HepG2 (cell line): ENCODE data around the gene TBC1D24. TPM values are rescaled to one million over a fixed set of nuclear protein-coding genes. Genes with fewer than 3 reads are reported as not detected.

Experiments used
- ATAC-seq: fragments of 200-7000 bp; cut with Tn5 transposase; 3 replicates; pipeline ENCODE4 v1.9.1; 2020; ENCODE audit warnings: mild to moderate bottlenecking, moderate library complexity
- BruUV-seq: library from RNA; stranded (reverse); fragments of 400-500 nt; replicated peaks from 2 replicates; lab custom pipeline; 2021; lab: Mats Ljungman, UMichigan
- CTCF ChIA-PET: fragments of 300-600 bp; formaldehyde crosslinking; extraction: SDS; loops from one replicate; lab custom pipeline; 2021; ENCODE audit warnings: low total read pairs, inconsistent platforms, low intra/inter-chr PET ratio; lab: Yijun Ruan, JAX
- POLR2A ChIA-PET: fragments of 350-600 bp; sonication (Branson Sonifier 250); formaldehyde crosslinking; loops from one replicate; lab custom pipeline; 2020; ENCODE audit warnings: antibody characterized with exemption, inconsistent platforms; lab: Yijun Ruan, JAX
- DNase-seq: peaks from one replicate; pipeline ENCODE4 v3.0.0-alpha.2; 2015; ENCODE audit warnings: low spot score
- FAIRE-seq: peaks from 3 replicates; lab custom pipeline; 2011; peaks lifted over from hg19 to GRCh38; lab: Jason Lieb, UNC
- H2AFZ ChIP-seq: one replicate; pipeline ENCODE4 v1.6.1; 2011; ENCODE audit warnings: low read length, inconsistent platforms
- H3K27ac ChIP-seq: fragments of 300-600 bp; 3 replicates; pipeline ENCODE4 v1.8.0; 2011; ENCODE audit warnings: mixed run types, mild to moderate bottlenecking, mixed read lengths, low read length, inconsistent platforms; ENCODE audit not compliant: insufficient read depth; ENCODE audit errors: extremely low read length
- H3K27me3 ChIP-seq, 2 experiments: fragments of 200-600 bp in 1 of 2; 2 replicates in 1 of 2; 3 replicates in 1 of 2; pipeline versions ENCODE4 v1.6.0 to v1.8.0; 2011; ENCODE audit warnings: low read length in 2 of 2, mild to moderate bottlenecking in 2 of 2, moderate library complexity in 2 of 2, inconsistent platforms in 1 of 2; ENCODE audit not compliant: insufficient read depth in 2 of 2, control insufficient read depth in 1 of 2
- H3K36me3 ChIP-seq, 2 experiments: fragments of 200-600 bp in 1 of 2; replicated peaks in 1 of 2; 2 replicates in 1 of 2; 3 replicates in 1 of 2; pipeline versions ENCODE4 v1.5.1 to v1.8.0; 2011; ENCODE audit warnings: low read length in 2 of 2, inconsistent platforms in 1 of 2; ENCODE audit not compliant: insufficient read depth in 2 of 2, control insufficient read depth in 1 of 2
- H3K4me1 ChIP-seq: 2 replicates; pipeline ENCODE4 v1.5.1; 2012; ENCODE audit warnings: low read length, inconsistent platforms; ENCODE audit not compliant: insufficient read depth
- H3K4me2 ChIP-seq: 2 replicates; pipeline ENCODE4 v1.6.0; 2011; ENCODE audit warnings: low read depth, low read length, inconsistent platforms
- H3K4me3 ChIP-seq, 3 experiments: fragments of 200-600 bp in 1 of 3; sonication (generic), shearing (Covaris generic) in 1 of 3; replicated peaks in 1 of 3; 2 replicates each; pipeline ENCODE4 v1.5.1; 2011 to 2016; ENCODE audit warnings: low read length in 3 of 3, inconsistent platforms in 2 of 3, low read depth in 2 of 3, mild to moderate bottlenecking in 2 of 3, control low read depth in 1 of 3, mixed read lengths in 1 of 3; ENCODE audit not compliant: insufficient read depth in 1 of 3
- H3K79me2 ChIP-seq: one replicate; pipeline ENCODE4 v1.6.1; 2011; ENCODE audit warnings: low read length, inconsistent platforms; ENCODE audit not compliant: insufficient read depth
- H3K9ac ChIP-seq: 2 replicates; pipeline ENCODE4 v1.6.0; 2011; ENCODE audit warnings: mild to moderate bottlenecking, low read depth, low read length, inconsistent platforms; ENCODE audit not compliant: insufficient read depth
- H3K9me3 ChIP-seq: 2 replicates; pipeline ENCODE4 v1.5.1; 2012; ENCODE audit warnings: mild to moderate bottlenecking, low read length
- H4K20me1 ChIP-seq: 2 replicates; pipeline ENCODE4 v1.6.0; 2011; ENCODE audit warnings: inconsistent platforms, mild to moderate bottlenecking, low read length, moderate library complexity; ENCODE audit not compliant: insufficient read depth
- AGO2 ChIP-seq: fragments of 200-400 bp; formaldehyde crosslinking; optimal IDR thresholded peaks from 2 replicates; pipeline ENCODE3; 2017; ENCODE audit warnings: mild to moderate bottlenecking, low read depth, low read length, moderate library complexity
- CEBPZ ChIP-seq: IDR thresholded peaks from 2 replicates; pipeline ENCODE4 v1.6.1; 2012; ENCODE audit warnings: low read length, improper control_type of control experiment
- CREBL2 ChIP-seq: sonication (generic); formaldehyde crosslinking; IDR thresholded peaks from 2 replicates; pipeline ENCODE4 v1.8.1; 2023; ENCODE audit warnings: missing genetic modification reagents, mild to moderate bottlenecking, borderline replicate concordance
- RBM22 ChIP-seq: fragments of 200-400 bp; formaldehyde crosslinking; optimal IDR thresholded peaks from 2 replicates; pipeline ENCODE3; 2017; ENCODE audit warnings: mild to moderate bottlenecking, low read length, moderate library complexity
- REPIN1 ChIP-seq: sonication (generic); formaldehyde crosslinking; IDR thresholded peaks from 2 replicates; pipeline ENCODE4 v1.8.0; 2022; ENCODE audit warnings: missing genetic modification reagents, low read depth, mild to moderate bottlenecking, borderline replicate concordance
- ZNF337 ChIP-seq: sonication (generic); formaldehyde crosslinking; IDR thresholded peaks from 2 replicates; pipeline ENCODE4 v1.5.1; 2020; ENCODE audit warnings: missing genetic modification reagents, low read depth, mild to moderate bottlenecking, borderline replicate concordance
- ZNF451 ChIP-seq: sonication (generic); formaldehyde crosslinking; IDR thresholded peaks from 2 replicates; pipeline ENCODE4 v1.5.0; 2020; ENCODE audit warnings: mild to moderate bottlenecking, missing genetic modification reagents
- WGBS: methylation state at CpG from one replicate; pipeline ENCODE4 v1.1.6; 2017; ENCODE audit warnings: low lambda C conversion rate; 5-methylcytosine and 5-hydroxymethylcytosine counted together
- in situ Hi-C: cut with HindIII; loops from 2 replicates; pipeline ENCODE4 v1.10.0; 2017; ENCODE audit warnings: low pct_unique_long_range_greater_than_20kb; ENCODE audit not compliant: extremely low pct_ligation_motif_present
- intact Hi-C: fragments of 100-400 bp; cut with micrococcal nuclease; formaldehyde crosslinking; loops from one replicate; pipeline ENCODE4 v1.10.0; 2022; ENCODE audit not compliant: unreplicated experiment
- polyA plus RNA-seq, 8 experiments: library from polyadenylated mRNA; depleted of rRNA in 3 of 8; stranded (reverse) in 7 of 8; unstranded in 1 of 8; fragments of >200 nt; fragmentation: Illumina TruSeq in 4 of 8; extraction: Trizol in 4 of 8; gene quantifications; 2 replicates each; pipeline versions ENCODE4 v1.2.1 to v1.2.3, GENCODE V29; 2011 to 2016; ENCODE audit warnings: low read depth in 4 of 8, missing spikeins in 1 of 8, mixed read lengths in 1 of 8; ENCODE audit not compliant: insufficient read depth in 1 of 8
- total RNA-seq, 5 experiments: library from RNA; depleted of rRNA; stranded (reverse); fragments of >200 nt; fragmentation: Illumina TruSeq; extraction: Trizol; gene quantifications; 2 replicates each; pipeline ENCODE4 v1.2.3, GENCODE V29; 2016; ENCODE audit warnings: low read depth in 1 of 5

Gene TBC1D24
- total and polyA plus RNA-seq, 2 of the 13 experiments (the other 11 are each of a cell fraction or from before 2014, with no cell fraction given), result 7.7 to 13.7 TPM

- ChIA-PET CTCF (no interaction called here), POLR2A (no interaction called here)
- no TSS peak for BruUV-seq
- no peaks in the 10 kb centered on the region for H3K9me3 ChIP-seq
- H3K27me3 ChIP-seq, result no peaks in the 10 kb centered on the region
- H3K4me2 ChIP-seq, result no peak overlapping the region
- H3K4me1 ChIP-seq, result peaks cover 24% of the 10 kb centered on the region
- H3K27ac ChIP-seq, result no peak overlapping the region
- peak; percentile 37 for TF ChIP-seq RBM22
- peak; percentile 20 for TF ChIP-seq AGO2
- no peak for TF ChIP-seq CEBPZ
- WGBS, result 98% methylated on average over 8 of the region's 13 CpGs
- no peak overlapping the region for H3K4me3 ChIP-seq
- H4K20me1 ChIP-seq, result no peaks in the 10 kb centered on the region
- H3K9ac ChIP-seq, result no peak overlapping the region
- no peak overlapping the region for H2AFZ ChIP-seq
- DNase-seq (no peak), FAIRE-seq (no peak), ATAC-seq (no peak)
- intact Hi-C loops (no loop called here), in situ Hi-C loops (no loop called here)
- H3K79me2 ChIP-seq, result no peaks in the 10 kb centered on the region
- H3K36me3 ChIP-seq, result peaks cover 26 to 40% of the 10 kb centered on the region in 2 experiments; a peak in 4 of 5 replicates
These were observed 17.7 kb upstream of the TBC1D24 start for GRCh38 chr16:2457267-2457666.

DNA sequence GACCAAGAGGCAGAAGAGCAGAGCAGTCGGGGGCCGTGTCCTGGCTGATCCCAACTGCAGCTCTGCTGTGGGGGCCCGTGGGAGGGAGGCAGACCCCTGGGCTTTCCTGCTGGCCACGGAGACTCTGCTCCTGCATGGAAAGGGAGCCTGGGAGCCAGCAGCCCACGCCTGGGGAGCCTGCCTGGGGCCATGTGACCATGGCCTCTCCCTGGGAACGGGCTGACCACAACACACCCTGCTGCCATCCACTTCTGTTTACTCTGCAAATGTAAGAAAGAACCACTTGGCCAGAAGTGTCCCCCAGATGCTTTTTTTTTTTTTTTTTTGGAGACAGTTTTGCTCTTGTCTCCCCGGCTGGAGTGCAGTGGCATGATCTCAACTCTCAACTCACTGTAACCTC is 17.0 kb upstream of the TBC1D24 start:
- no peak overlapping the region for H3K4me3 ChIP-seq
- FAIRE-seq (no peak), DNase-seq (no peak), ATAC-seq (no peak)
- no TSS peak for BruUV-seq
- H3K79me2 ChIP-seq, result no peaks in the 10 kb centered on the region
- in situ Hi-C loops, result no loop called here
- peaks cover 23 to 36% of the 10 kb centered on the region in 2 experiments; a peak in 4 of 5 replicates for H3K36me3 ChIP-seq
- H4K20me1 ChIP-seq, result no peaks in the 10 kb centered on the region
- H2AFZ ChIP-seq, result no peak overlapping the region
- H3K4me2 ChIP-seq, result no peak overlapping the region
- intact Hi-C loops, result no loop called here
- 57% methylated on average over 2 of the region's 7 CpGs for WGBS
- no peaks in the 10 kb centered on the region for H3K27me3 ChIP-seq
- no peaks in the 10 kb centered on the region for H3K9me3 ChIP-seq
- TF ChIP-seq REPIN1 (CRISPR knock-in tag), result no peak
- no peak for TF ChIP-seq ZNF337
- TF ChIP-seq CREBL2, result no peak
- no peak for TF ChIP-seq ZNF451 (CRISPR knock-in tag)
- CTCF ChIA-PET, result no interaction called here
- H3K4me1 ChIP-seq, result peaks cover 24% of the 10 kb centered on the region
- POLR2A ChIA-PET, result no interaction called here
- H3K9ac ChIP-seq, result no peak overlapping the region
- no peak overlapping the region for H3K27ac ChIP-seq
